WTC11 (cell line): ENCODE data around the gene STX18. TPM values are rescaled to one million over a fixed set of nuclear protein-coding genes. Genes with fewer than 3 reads are reported as not detected.

ENCODE experiments used
- ATAC-seq: fragments of 200-7000 bp; cut with Tn5 transposase; 2 replicates; pipeline ENCODE4 v1.10.0; 2021; ENCODE audit warnings: mild to moderate bottlenecking, moderate library complexity
- CTCF ChIA-PET: fragments of 300-600 bp; sonication (Branson Sonifier 250); formaldehyde crosslinking; loops from one replicate; lab custom pipeline; 2021; ENCODE audit warnings: antibody characterized with exemption; lab: Charles Lee
- POLR2A ChIA-PET: fragments of 350-600 bp; sonication (Branson Sonifier 250); formaldehyde crosslinking; loops from one replicate; lab custom pipeline; 2021; ENCODE audit warnings: antibody characterized with exemption; lab: Charles Lee
- DNase-seq: peaks from one replicate; pipeline ENCODE4 v3.0.0; 2021; ENCODE audit warnings: low spot score
- H3K27ac Mint-ChIP-seq: 2 replicates; pipeline ENCODE4 v1.8.0; 2021; ENCODE audit warnings: mixed read lengths
- H3K27me3 Mint-ChIP-seq: 2 replicates; pipeline ENCODE4 v1.8.0; 2021; ENCODE audit warnings: low read depth, mild to moderate bottlenecking, moderate library complexity, mixed read lengths
- H3K36me3 Mint-ChIP-seq: 2 replicates; pipeline ENCODE4 v1.8.0; 2021; ENCODE audit warnings: mixed read lengths
- H3K4me1 Mint-ChIP-seq: 2 replicates; pipeline ENCODE4 v1.8.0; 2022; ENCODE audit warnings: mixed read lengths
- H3K4me3 Mint-ChIP-seq: 2 replicates; pipeline ENCODE4 v1.8.0; 2021; ENCODE audit warnings: mild to moderate bottlenecking, moderate library complexity, mixed read lengths
- H3K9me3 Mint-ChIP-seq: 2 replicates; pipeline ENCODE4 v1.8.0; 2021; ENCODE audit warnings: mixed read lengths
- CREM ChIP-seq: sonication (generic); formaldehyde crosslinking; IDR thresholded peaks from 2 replicates; pipeline ENCODE4 v1.8.1; 2022; ENCODE audit warnings: mild to moderate bottlenecking, missing genetic modification reagents, moderate library complexity
- ELF4 ChIP-seq: sonication (generic); formaldehyde crosslinking; IDR thresholded peaks from 2 replicates; pipeline ENCODE4 v1.8.1; 2022; ENCODE audit warnings: low read depth, mild to moderate bottlenecking, moderate library complexity, missing genetic modification reagents
- ETV6 ChIP-seq: sonication (generic); formaldehyde crosslinking; IDR thresholded peaks from 2 replicates; pipeline ENCODE4 v1.8.1; 2022; ENCODE audit warnings: mild to moderate bottlenecking, missing genetic modification reagents
- FOXK1 ChIP-seq: sonication (generic); formaldehyde crosslinking; IDR thresholded peaks from 2 replicates; pipeline ENCODE4 v1.8.0; 2022; ENCODE audit warnings: mild to moderate bottlenecking, moderate library complexity, missing genetic modification reagents
- FOXP1 ChIP-seq: sonication (generic); formaldehyde crosslinking; IDR thresholded peaks from 2 replicates; pipeline ENCODE4 v1.8.0; 2022; ENCODE audit warnings: missing genetic modification reagents, mild to moderate bottlenecking, moderate library complexity, borderline replicate concordance
- FOXP4 ChIP-seq: sonication (generic); formaldehyde crosslinking; IDR thresholded peaks from 2 replicates; pipeline ENCODE4 v1.8.0; 2022; ENCODE audit warnings: mild to moderate bottlenecking, missing genetic modification reagents
- GABPB1 ChIP-seq: sonication (generic); formaldehyde crosslinking; IDR thresholded peaks from 2 replicates; pipeline ENCODE4 v1.8.1; 2023; ENCODE audit warnings: mild to moderate bottlenecking, missing genetic modification reagents
- GTF2I ChIP-seq: fragments of 250-450 bp; sonication (Bioruptor Pico); conservative IDR thresholded peaks from 2 replicates; pipeline ENCODE4 v1.4.0; 2021; ENCODE audit warnings: mild to moderate bottlenecking
- IRF1 ChIP-seq: sonication (generic); formaldehyde crosslinking; IDR thresholded peaks from 2 replicates; pipeline ENCODE4 v1.8.0; 2023; ENCODE audit warnings: missing genetic modification reagents
- MAX ChIP-seq: sonication (generic); formaldehyde crosslinking; IDR thresholded peaks from 2 replicates; pipeline ENCODE4 v1.8.0; 2022; ENCODE audit warnings: mild to moderate bottlenecking, missing genetic modification reagents
- MLX ChIP-seq: sonication (generic); formaldehyde crosslinking; IDR thresholded peaks from 2 replicates; pipeline ENCODE4 v1.8.1; 2023; ENCODE audit warnings: mild to moderate bottlenecking, missing genetic modification reagents, moderate library complexity
- NFATC4 ChIP-seq: fragments of 250-450 bp; sonication (Bioruptor Pico); IDR thresholded peaks from 2 replicates; pipeline ENCODE4 v1.9.0; 2021; ENCODE audit warnings: mild to moderate bottlenecking
- PRDM15 ChIP-seq: sonication (generic); formaldehyde crosslinking; IDR thresholded peaks from 2 replicates; pipeline ENCODE4 v1.8.0; 2022; ENCODE audit warnings: missing genetic modification reagents
- PRRX2 ChIP-seq: fragments of 250-450 bp; sonication (Bioruptor Pico); IDR thresholded peaks from 2 replicates; pipeline ENCODE4 v1.8.0; 2021; ENCODE audit warnings: mild to moderate bottlenecking
- RELA ChIP-seq: sonication (generic); formaldehyde crosslinking; IDR thresholded peaks from 2 replicates; pipeline ENCODE4 v1.8.1; 2022; ENCODE audit warnings: missing genetic modification reagents, mild to moderate bottlenecking, borderline replicate concordance
- RORB ChIP-seq: fragments of 250-450 bp; sonication (Bioruptor Pico); IDR thresholded peaks from 2 replicates; pipeline ENCODE4 v1.9.0; 2021; ENCODE audit warnings: mild to moderate bottlenecking
- SMAD4 ChIP-seq: sonication (generic); formaldehyde crosslinking; IDR thresholded peaks from 2 replicates; pipeline ENCODE4 v1.8.0; 2022; ENCODE audit warnings: mild to moderate bottlenecking, missing genetic modification reagents
- SOX15 ChIP-seq: fragments of 250-450 bp; sonication (Bioruptor Pico); IDR thresholded peaks from 2 replicates; pipeline ENCODE4 v1.9.0; 2021; ENCODE audit warnings: mild to moderate bottlenecking
- TCF7 ChIP-seq: sonication (generic); formaldehyde crosslinking; IDR thresholded peaks from 2 replicates; pipeline ENCODE4 v1.8.0; 2022; ENCODE audit warnings: mild to moderate bottlenecking, low read depth, missing genetic modification reagents, moderate library complexity
- TEAD1 ChIP-seq: sonication (generic); formaldehyde crosslinking; IDR thresholded peaks from 2 replicates; pipeline ENCODE4 v1.8.0; 2022; ENCODE audit warnings: mild to moderate bottlenecking, missing genetic modification reagents
- TP53 ChIP-seq: sonication (generic); formaldehyde crosslinking; IDR thresholded peaks from 2 replicates; pipeline ENCODE4 v1.8.1; 2023; ENCODE audit warnings: mild to moderate bottlenecking, missing genetic modification reagents
- ZNF121 ChIP-seq: sonication (generic); formaldehyde crosslinking; IDR thresholded peaks from 2 replicates; pipeline ENCODE4 v1.8.0; 2023; ENCODE audit warnings: missing genetic modification reagents
- ZNF423 ChIP-seq: fragments of 250-450 bp; sonication (Bioruptor Pico); IDR thresholded peaks from 2 replicates; pipeline ENCODE4 v2.1.2; 2022; ENCODE audit warnings: mild to moderate bottlenecking, moderate library complexity
- total RNA-seq: library from RNA; stranded (reverse); gene quantifications from 3 replicates; pipeline ENCODE4 v1.2.3, GENCODE V29; 2021

STX18 gene
- total RNA-seq, 1 experiment from 2014 or later = 16.9 TPM

GRCh38 chr4:4427886-4428285, 114.0 kb downstream of the STX18 start:
- H3K4me1 Mint-ChIP-seq = peaks cover 69% of the 10 kb centered on the region
- H3K9me3 Mint-ChIP-seq = no peaks in the 10 kb centered on the region
- ATAC-seq (no peak), DNase-seq (no peak)
- CTCF ChIA-PET = interaction anchor here (0.6 to 3.7 kb wide), 6 partner anchors 20 to 351 kb away, joined by 3 to 18 read pairs (median 5); no protein-coding TSS in a partner anchor
- no peak overlapping the region for H3K4me3 Mint-ChIP-seq
- TF ChIP-seq ELF4 (CRISPR knock-in tag) (no peak), CREM (CRISPR knock-in tag) (no peak)
- TF ChIP-seq, all 79 proteins: peak for 0
- POLR2A ChIA-PET = interaction anchor here (1.1 kb wide), 1 partner anchor 24 kb away, joined by 3 read pairs; no protein-coding TSS in a partner anchor
- no peaks in the 10 kb centered on the region for H3K36me3 Mint-ChIP-seq
- peaks cover 8% of the 10 kb centered on the region for H3K27me3 Mint-ChIP-seq
- no peak overlapping the region for H3K27ac Mint-ChIP-seq

GRCh38 chr4:4427121-4427870, 114.6 kb downstream of the STX18 start:
- no peaks in the 10 kb centered on the region for H3K9me3 Mint-ChIP-seq

More at GRCh38 chr4:4427121-4427870, 114.6 kb downstream of the STX18 start:
- ATAC-seq (peak; percentile 54), DNase-seq (peak; percentile 68)
- H3K4me3 Mint-ChIP-seq = no peak overlapping the region
- ChIA-PET POLR2A (interaction anchor here (1.1 kb wide), 1 partner anchor 24 kb away, joined by 3 read pairs; no protein-coding TSS in a partner anchor), CTCF (interaction anchor here (0.6 to 3.7 kb wide), 7 partner anchors 19 to 351 kb away, joined by 3 to 18 read pairs (median 4); no protein-coding TSS in a partner anchor)
- TF ChIP-seq IRF1 (CRISPR knock-in tag) = no peak
- 0 out of 2 replicates have a peak, but pooled peaks have one; percentile 48 for TF ChIP-seq PRRX2 (CRISPR knock-in tag)
- TF ChIP-seq CREM (CRISPR knock-in tag) = no peak
- no peak for TF ChIP-seq PRDM15 (CRISPR knock-in tag)
- no peak for TF ChIP-seq FOXP1 (CRISPR knock-in tag)
- no peak for TF ChIP-seq NFATC4
- TF ChIP-seq ELF4 (CRISPR knock-in tag) = no peak
- TF ChIP-seq GTF2I (CRISPR knock-in tag) = no peak
- no peak for TF ChIP-seq SOX15 (CRISPR knock-in tag)
- TF ChIP-seq MLX (CRISPR knock-in tag) = no peak
- TF ChIP-seq ZNF423 (CRISPR knock-in tag) = peak; percentile 31; the same call in 1 of the 2 replicates
- TF ChIP-seq MAX = no peak
- TF ChIP-seq SMAD4 (CRISPR knock-in tag) = no peak
- no peak for TF ChIP-seq TP53
- TF ChIP-seq TEAD1 (CRISPR knock-in tag) = no peak
- no peak for TF ChIP-seq GABPB1 (CRISPR knock-in tag)
- TF ChIP-seq FOXP4 (CRISPR knock-in tag) = no peak
- TF ChIP-seq ETV6 = peak; percentile 79
- TF ChIP-seq ZNF121 (CRISPR knock-in tag) = no peak
- TF ChIP-seq RELA = no peak
- peak; percentile 33; the same call in 1 of the 2 replicates for TF ChIP-seq FOXK1 (CRISPR knock-in tag)
- TF ChIP-seq TCF7 = no peak
- no peak for TF ChIP-seq RORB
- no peaks in the 10 kb centered on the region for H3K36me3 Mint-ChIP-seq
- peak overlapping the region; percentile 67 for H3K27ac Mint-ChIP-seq
- peaks cover 8% of the 10 kb centered on the region for H3K27me3 Mint-ChIP-seq
- H3K4me1 Mint-ChIP-seq = peaks cover 69% of the 10 kb centered on the region
